ENCODE data around the gene PAQR4. TPM values are rescaled to one million over a fixed set of nuclear protein-coding genes. Genes with fewer than 3 reads are reported as not detected.

PAQR4 gene
- polyA plus RNA-seq, 1 of the 3 experiments (the other 2 are of a cell fraction) = 8.8 TPM

- ChIA-PET CTCF (interaction anchor here (0.5 to 3.6 kb wide), 35 partner anchors 10 to 210 kb away, joined by 3 to 54 read pairs (median 6); partner anchors contain the start of genes FLYWCH1, FLYWCH2, PAQR4 and PRSS27), POLR2A (no interaction called here)
- no peaks in the 10 kb centered on the region for H4K20me1 ChIP-seq (ENCODE audit: insufficient read depth)
- peaks cover 5% of the 10 kb centered on the region for H3F3A ChIP-seq (replicated peaks; ENCODE audit: insufficient read depth)
- no peak overlapping the region for H3K27ac ChIP-seq (ENCODE audit: low read depth in 2 of 2, low read length in 1 of 2)
- no peak for TF ChIP-seq GABPA (IDR thresholded peaks at IDR 0.05; ENCODE audit: low read depth)
- no peak for TF ChIP-seq POLR2AphosphoS5 (IDR thresholded peaks at IDR 0.05; ENCODE audit: low read depth, low read length)
- no peak for TF ChIP-seq EZH2phosphoT487 (IDR thresholded peaks at IDR 0.05; ENCODE audit: borderline replicate concordance, low read depth)
- TF ChIP-seq JUND (IDR thresholded peaks at IDR 0.05) = no peak
- no peak for TF ChIP-seq USF2 (IDR thresholded peaks at IDR 0.05; ENCODE audit: borderline replicate concordance, low read depth, low read length)
- no peak for TF ChIP-seq SMC3 (IDR thresholded peaks at IDR 0.05; ENCODE audit: low read depth, low read length)
- no peaks in the 10 kb centered on the region for H3K9me2 ChIP-seq
- H3K9me3 ChIP-seq = no peaks in the 10 kb centered on the region
- H3K27me3 ChIP-seq (ENCODE audit: insufficient read depth) = no peaks in the 10 kb centered on the region
- H3K4me2 ChIP-seq = no peak overlapping the region
- no peak overlapping the region for H2AFZ ChIP-seq (ENCODE audit: low read depth)
- H3K36me3 ChIP-seq (replicated peaks in 1 of 2; ENCODE audit: control insufficient read depth in 1 of 2, insufficient read depth in 2 of 2, low read length in 1 of 2) = peaks cover 10 to 16% of the 10 kb centered on the region in 2 experiments
- no peak for DNase-seq
- H3K9ac ChIP-seq = no peak overlapping the region
- 76% methylated on average over 9 of the region's 9 CpGs for WGBS (ENCODE audit: low lambda C conversion rate)
- no peak overlapping the region for H3K4me3 ChIP-seq (ENCODE audit: low read depth in 2 of 2, low read length in 1 of 2)
- H3K79me2 ChIP-seq (ENCODE audit: insufficient read depth) = peaks cover 10% of the 10 kb centered on the region; the same call in 1 of the 2 replicates
- peaks cover 0 to 5% of the 10 kb centered on the region in 2 experiments; a peak in 1 of 4 replicates for H3K4me1 ChIP-seq (ENCODE audit: control insufficient read depth in 1 of 2, insufficient read depth in 2 of 2, low read depth in 1 of 2, low read length in 1 of 2)
Observed at GRCh38 chr16:2925951-2926649, 43.0 kb upstream of the PAQR4 start.

DNA sequence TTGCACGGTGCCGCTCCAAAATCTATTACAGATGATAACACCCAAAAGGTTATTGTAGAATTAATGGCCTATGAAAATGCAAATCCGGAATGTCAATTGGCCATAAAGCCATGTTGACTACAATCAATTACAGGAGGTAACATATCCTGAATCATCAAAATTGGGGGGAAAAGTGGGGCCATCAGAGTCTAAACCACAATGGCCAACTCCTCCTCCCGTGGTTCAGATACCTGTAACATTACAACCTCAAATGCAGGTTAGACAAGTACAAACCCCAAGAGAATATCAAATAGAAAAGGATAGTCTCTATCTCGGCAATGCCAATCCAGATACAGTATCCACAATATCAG, 42.5 kb upstream of the PAQR4 start:
- no peak for DNase-seq
- H4K20me1 ChIP-seq (ENCODE audit: insufficient read depth) = no peaks in the 10 kb centered on the region
- no peaks in the 10 kb centered on the region for H3K9me3 ChIP-seq
- H3K9me2 ChIP-seq = no peaks in the 10 kb centered on the region
- TF ChIP-seq RCOR1 (IDR thresholded peaks at IDR 0.05; ENCODE audit: low read length) (no peak), CHD2 (IDR thresholded peaks at IDR 0.05; ENCODE audit: low read length, partially characterized antibody) (no peak), NFIC (IDR thresholded peaks at IDR 0.05; ENCODE audit: borderline replicate concordance) (no peak)
- H3K27ac ChIP-seq (ENCODE audit: low read depth in 2 of 2, low read length in 1 of 2) = no peak overlapping the region
- CTCF ChIA-PET = interaction anchor here (0.5 to 3.6 kb wide), 41 partner anchors 10 to 412 kb away, joined by 3 to 54 read pairs (median 5); partner anchors contain the start of genes FLYWCH1, FLYWCH2, PAQR4 and PRSS27
- peaks cover 0 to 5% of the 10 kb centered on the region in 2 experiments; a peak in 1 of 4 replicates for H3K4me1 ChIP-seq (ENCODE audit: control insufficient read depth in 1 of 2, insufficient read depth in 2 of 2, low read depth in 1 of 2, low read length in 1 of 2)
- H2AFZ ChIP-seq (ENCODE audit: low read depth) = no peak overlapping the region
- POLR2A ChIA-PET = no interaction called here
- H3K79me2 ChIP-seq (ENCODE audit: insufficient read depth) = peaks cover 9% of the 10 kb centered on the region; the same call in 1 of the 2 replicates
- no peaks in the 10 kb centered on the region for H3K27me3 ChIP-seq (ENCODE audit: insufficient read depth)
- peaks cover 7 to 16% of the 10 kb centered on the region in 2 experiments for H3K36me3 ChIP-seq (replicated peaks in 1 of 2; ENCODE audit: control insufficient read depth in 1 of 2, insufficient read depth in 2 of 2, low read length in 1 of 2)
- no peak overlapping the region for H3K9ac ChIP-seq
- peaks cover 5% of the 10 kb centered on the region for H3F3A ChIP-seq (replicated peaks; ENCODE audit: insufficient read depth)
- peak overlapping the region in 1 of 2 experiments; percentile 37; a peak in 1 of 4 replicates for H3K4me3 ChIP-seq (ENCODE audit: low read depth in 2 of 2, low read length in 1 of 2)
- H3K4me2 ChIP-seq = no peak overlapping the region; the same call in 1 of the 2 replicates
- WGBS (ENCODE audit: low lambda C conversion rate) = 88% methylated on average over 5 of the region's 5 CpGs

All from SK-N-SH (cell line).